Measurements from ENCODE around the gene ADCY7.

The ADCY7 gene

DNA sequence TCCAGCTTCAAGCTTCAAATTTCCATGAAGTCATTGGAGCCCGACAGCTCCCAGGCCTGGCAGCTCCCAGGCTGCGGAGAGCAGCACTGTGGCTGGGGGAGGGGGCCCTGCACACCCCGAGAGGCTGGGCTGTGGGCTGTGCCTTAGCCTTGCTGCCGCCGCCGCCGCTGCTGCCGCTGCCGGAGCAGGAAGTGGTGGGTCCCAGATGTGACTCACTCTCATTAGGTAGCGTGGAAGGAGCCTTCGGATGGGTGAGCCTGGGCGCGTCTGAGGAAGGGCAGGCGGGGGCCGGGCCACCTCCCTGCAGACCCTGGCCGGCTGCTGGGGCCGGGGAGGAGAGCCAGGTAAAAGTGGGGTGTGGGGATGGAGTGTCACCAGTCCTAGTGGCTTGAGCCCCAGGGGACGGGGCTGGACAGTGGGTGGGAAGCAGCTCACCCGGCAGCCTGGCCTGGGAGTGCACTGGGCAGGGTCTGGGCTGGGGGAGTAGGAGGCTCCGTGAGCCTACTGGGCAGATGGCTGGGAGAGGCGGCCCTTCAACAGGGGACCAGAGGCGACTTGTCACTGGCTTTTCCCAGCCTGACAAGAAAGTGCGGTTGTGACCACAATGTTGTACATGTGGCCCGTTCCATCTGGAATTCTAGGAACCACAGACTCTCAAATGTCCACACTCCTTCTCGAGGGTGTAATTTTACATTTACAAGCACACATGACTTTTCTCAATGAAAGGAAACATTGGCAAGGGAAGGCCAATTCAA, at the start of gene ADCY7:
Gene ADCY7 (plus strand): TSS at position 215 of the 755 bp plus-strand sequence. CDS start 21,629 bp downstream, outside the sequence.
- H3K36me3 ChIP-seq (ENCODE audit: low read depth) = no peaks in the 10 kb centered on the region
- ATAC-seq (ENCODE audit: low read depth) (peak; percentile 92), DNase-seq (ENCODE audit: low spot score) (peak; percentile 79)
- H3K4me3 ChIP-seq (ENCODE audit: severe bottlenecking) = peak within 1 kb of the TSS; percentile 15
- TF ChIP-seq, protein P1, sequence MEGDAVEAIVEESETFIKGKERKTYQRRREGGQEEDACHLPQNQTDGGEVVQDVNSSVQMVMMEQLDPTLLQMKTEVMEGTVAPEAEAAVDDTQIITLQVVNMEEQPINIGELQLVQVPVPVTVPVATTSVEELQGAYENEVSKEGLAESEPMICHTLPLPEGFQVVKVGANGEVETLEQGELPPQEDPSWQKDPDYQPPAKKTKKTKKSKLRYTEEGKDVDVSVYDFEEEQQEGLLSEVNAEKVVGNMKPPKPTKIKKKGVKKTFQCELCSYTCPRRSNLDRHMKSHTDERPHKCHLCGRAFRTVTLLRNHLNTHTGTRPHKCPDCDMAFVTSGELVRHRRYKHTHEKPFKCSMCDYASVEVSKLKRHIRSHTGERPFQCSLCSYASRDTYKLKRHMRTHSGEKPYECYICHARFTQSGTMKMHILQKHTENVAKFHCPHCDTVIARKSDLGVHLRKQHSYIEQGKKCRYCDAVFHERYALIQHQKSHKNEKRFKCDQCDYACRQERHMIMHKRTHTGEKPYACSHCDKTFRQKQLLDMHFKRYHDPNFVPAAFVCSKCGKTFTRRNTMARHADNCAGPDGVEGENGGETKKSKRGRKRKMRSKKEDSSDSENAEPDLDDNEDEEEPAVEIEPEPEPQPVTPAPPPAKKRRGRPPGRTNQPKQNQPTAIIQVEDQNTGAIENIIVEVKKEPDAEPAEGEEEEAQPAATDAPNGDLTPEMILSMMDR (IDR thresholded peaks at IDR 0.05; ENCODE audit: poor library complexity, severe bottlenecking) = no peak
- no peaks in the 10 kb centered on the region for H3K27me3 ChIP-seq (ENCODE audit: insufficient read depth, poor library complexity, severe bottlenecking)
- H3K27ac ChIP-seq (ENCODE audit: poor library complexity, severe bottlenecking) = peak within 1 kb of the TSS; percentile 32
- peaks cover 12% of the 10 kb centered on the region for H3K4me1 ChIP-seq (ENCODE audit: insufficient read depth, poor library complexity, severe bottlenecking)
- no peaks in the 10 kb centered on the region for H3K9me3 ChIP-seq (ENCODE audit: severe bottlenecking)

DNA sequence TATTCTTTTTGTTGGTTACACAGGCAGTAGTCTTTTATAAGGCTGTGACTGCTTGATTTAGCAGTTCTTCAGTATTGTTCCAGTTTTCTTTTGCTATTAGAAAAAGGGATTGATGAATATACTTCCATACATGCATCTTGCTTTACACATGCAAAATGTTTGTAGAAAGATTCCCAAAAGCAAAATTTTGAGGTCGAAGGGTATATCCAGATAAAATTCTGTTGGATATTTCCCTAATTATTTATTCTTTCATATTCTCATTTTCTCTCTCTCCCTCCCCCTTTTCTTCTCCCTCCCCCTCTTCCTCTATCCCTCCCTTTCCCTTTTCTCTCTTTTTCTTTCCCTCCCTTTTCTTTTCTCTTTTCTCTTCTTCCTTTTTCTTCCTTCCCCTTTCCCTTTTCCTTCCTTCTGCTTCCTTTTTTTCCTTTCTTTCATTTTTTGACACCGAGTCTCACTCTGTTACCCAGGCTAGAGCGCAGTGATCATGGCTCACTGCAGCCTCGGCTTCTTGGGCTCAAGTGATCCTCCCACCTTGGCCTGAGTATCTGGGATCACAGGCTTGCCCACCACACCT, 46.9 kb upstream of the ADCY7 start:
- H3K27ac ChIP-seq (ENCODE audit: poor library complexity, severe bottlenecking) = no peak overlapping the region
- ATAC-seq (ENCODE audit: low read depth) (no peak), DNase-seq (ENCODE audit: low spot score) (no peak)
- H3K27me3 ChIP-seq (ENCODE audit: insufficient read depth, poor library complexity, severe bottlenecking) = no peaks in the 10 kb centered on the region
- TF ChIP-seq, protein P1 (IDR thresholded peaks at IDR 0.05; ENCODE audit: poor library complexity, severe bottlenecking) = no peak
- no peaks in the 10 kb centered on the region for H3K9me3 ChIP-seq (ENCODE audit: severe bottlenecking)
- no peaks in the 10 kb centered on the region for H3K4me1 ChIP-seq (ENCODE audit: insufficient read depth, poor library complexity, severe bottlenecking)
- no peak overlapping the region for H3K4me3 ChIP-seq (ENCODE audit: severe bottlenecking)
- H3K36me3 ChIP-seq (ENCODE audit: low read depth) = peaks cover 75% of the 10 kb centered on the region

GRCh38 chr16:50224286-50224685, 42.1 kb upstream of the ADCY7 start:
- TF ChIP-seq, protein P1 (IDR thresholded peaks at IDR 0.05; ENCODE audit: poor library complexity, severe bottlenecking) = no peak
- H3K27me3 ChIP-seq (ENCODE audit: insufficient read depth, poor library complexity, severe bottlenecking) = no peaks in the 10 kb centered on the region
- no peaks in the 10 kb centered on the region for H3K9me3 ChIP-seq (ENCODE audit: severe bottlenecking)
- no peak overlapping the region for H3K27ac ChIP-seq (ENCODE audit: poor library complexity, severe bottlenecking)
- ATAC-seq (ENCODE audit: low read depth) (no peak), DNase-seq (ENCODE audit: low spot score) (no peak)
- H3K4me3 ChIP-seq (ENCODE audit: severe bottlenecking) = no peak overlapping the region
- no peaks in the 10 kb centered on the region for H3K4me1 ChIP-seq (ENCODE audit: insufficient read depth, poor library complexity, severe bottlenecking)
- H3K36me3 ChIP-seq (ENCODE audit: low read depth) = peaks cover 72% of the 10 kb centered on the region

DNA sequence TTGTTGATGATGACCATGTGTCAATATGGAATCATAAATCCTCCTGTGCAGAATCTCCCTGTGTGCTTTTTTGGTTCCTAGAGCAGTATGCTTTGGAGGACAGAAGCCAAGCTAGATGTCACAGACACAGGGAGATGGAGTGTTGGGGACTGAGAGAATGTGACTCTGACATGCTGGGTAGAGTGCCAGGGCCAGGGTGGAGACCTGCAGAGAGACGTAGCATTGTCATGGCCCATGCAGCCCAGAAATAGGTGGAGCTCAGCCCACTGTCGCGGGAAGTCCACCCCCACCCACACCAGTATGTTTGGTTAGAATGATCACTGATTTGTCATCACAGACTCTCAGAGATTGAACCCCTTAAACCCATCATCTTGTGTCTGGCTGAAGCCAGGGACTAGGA, 39.2 kb upstream of the ADCY7 start:
- no peak for DNase-seq (ENCODE audit: low spot score)
- Histone ChIP-seq H3K36me3 (ENCODE audit: low read depth) (peaks cover 59% of the 10 kb centered on the region), H3K9me3 (ENCODE audit: severe bottlenecking) (no peaks in the 10 kb centered on the region), H3K27ac (ENCODE audit: poor library complexity, severe bottlenecking) (no peak overlapping the region), H3K4me1 (ENCODE audit: insufficient read depth, poor library complexity, severe bottlenecking) (no peaks in the 10 kb centered on the region), H3K27me3 (ENCODE audit: insufficient read depth, poor library complexity, severe bottlenecking) (no peaks in the 10 kb centered on the region), H3K4me3 (ENCODE audit: severe bottlenecking) (no peak overlapping the region)
- TF ChIP-seq, protein P1 (IDR thresholded peaks at IDR 0.05; ENCODE audit: poor library complexity, severe bottlenecking) = no peak
- ATAC-seq (ENCODE audit: low read depth) = no peak

- Histone ChIP-seq H3K4me1 (ENCODE audit: insufficient read depth, poor library complexity, severe bottlenecking) (no peaks in the 10 kb centered on the region), H3K27ac (ENCODE audit: poor library complexity, severe bottlenecking) (no peak overlapping the region), H3K4me3 (ENCODE audit: severe bottlenecking) (no peak overlapping the region), H3K27me3 (ENCODE audit: insufficient read depth, poor library complexity, severe bottlenecking) (no peaks in the 10 kb centered on the region), H3K9me3 (ENCODE audit: severe bottlenecking) (no peaks in the 10 kb centered on the region), H3K36me3 (ENCODE audit: low read depth) (peaks cover 56% of the 10 kb centered on the region)
- DNase-seq (ENCODE audit: low spot score) (no peak), ATAC-seq (ENCODE audit: low read depth) (no peak)
- TF ChIP-seq, protein P1 (IDR thresholded peaks at IDR 0.05; ENCODE audit: poor library complexity, severe bottlenecking) = no peak
These were observed 38.7 kb upstream of the ADCY7 start for GRCh38 chr16:50227665-50228064.

All from RWPE2 (cell line).